ENCODE data around the gene KLF3. TPM values are rescaled to one million over a fixed set of nuclear protein-coding genes. Genes with fewer than 3 reads are reported as not detected.
"Not testable (repeated sequence)": the region's sequence is repeated elsewhere in the genome, so short reads cannot be mapped to it uniquely, and the experiment has no call there.

KLF3 gene
- total and polyA plus RNA-seq, 9 of the 15 experiments (the other 6 are each of a cell fraction or from before 2014, with no cell fraction given): 9.9 to 47.2 (median 18.1) TPM

DNA sequence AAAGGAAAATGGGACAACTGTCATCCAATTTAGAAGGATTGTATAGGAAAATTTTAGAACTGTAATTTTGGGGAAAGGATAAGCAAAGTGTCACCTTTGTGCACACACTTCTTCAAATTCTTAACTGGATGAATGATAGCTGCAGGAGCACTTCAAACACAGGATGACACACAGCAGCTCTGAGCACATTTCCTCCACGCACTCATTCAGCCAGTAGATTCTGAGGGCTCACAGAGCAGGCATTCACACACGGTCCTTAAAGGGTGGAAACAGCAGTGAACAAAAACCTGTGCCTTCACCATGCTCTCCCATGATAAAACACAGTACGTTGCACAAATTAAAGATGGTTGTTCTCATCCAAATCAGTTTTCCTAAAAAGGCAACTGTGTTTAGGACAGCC is 38.5 kb upstream of the KLF3 start (continued):
- no peak for TF ChIP-seq KHSRP (IDR thresholded peaks at IDR 0.05)

DNA sequence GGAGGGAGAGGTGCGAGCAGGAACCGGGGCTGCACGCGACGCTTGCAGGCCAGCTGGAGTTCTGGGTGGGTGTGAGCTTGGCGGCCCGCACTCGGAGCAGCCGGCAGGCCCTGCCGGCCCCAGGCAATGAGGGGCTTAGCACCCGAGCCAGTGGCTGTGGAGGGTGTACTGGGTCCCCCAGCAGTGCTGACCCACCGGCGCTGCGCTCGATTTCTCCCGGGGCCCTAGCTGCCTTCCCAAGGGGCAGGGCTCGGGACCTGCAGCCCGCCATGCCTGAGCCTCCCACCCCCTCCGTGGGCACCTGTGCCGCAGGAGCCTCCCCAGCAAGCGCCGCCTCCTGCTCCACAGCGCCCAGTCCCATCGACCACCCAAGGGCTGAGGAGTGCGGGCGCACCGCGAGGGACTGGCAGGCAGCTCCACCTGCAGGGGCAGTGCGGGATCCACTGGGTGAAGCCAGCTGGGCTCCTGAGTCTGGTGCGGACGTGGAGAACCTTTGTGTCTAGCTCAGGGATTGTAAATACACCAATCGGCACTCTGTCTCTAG is 37.0 kb upstream of the KLF3 start:
- BruUV-seq (replicated peaks); CTCF ChIA-PET (ENCODE audit: low intra/inter-chr PET ratio); H3K27ac ChIP-seq (ENCODE audit: extremely low read depth, low read depth, low read length); H3K4me3 ChIP-seq; FAIRE-seq; H3K27me3 ChIP-seq (ENCODE audit: control insufficient read depth in 2 of 2, insufficient read depth in 2 of 2, low read length in 2 of 2); ATAC-seq; in situ Hi-C loops (cut with MboI); H3K4me1 ChIP-seq (replicated peaks in 1 of 2; ENCODE audit: control insufficient read depth in 2 of 2, insufficient read depth in 2 of 2, low read length in 2 of 2); H2AFZ ChIP-seq (ENCODE audit: low read depth, low read length); intact Hi-C loops (cut with micrococcal nuclease); H4K20me1 ChIP-seq (replicated peaks; ENCODE audit: control insufficient read depth, insufficient read depth, low read length); H3K36me3 ChIP-seq (ENCODE audit: control insufficient read depth, insufficient read depth, low read length); H3K9me1 ChIP-seq (ENCODE audit: control insufficient read depth, insufficient read depth, low read length); H3K9me3 ChIP-seq (replicated peaks; ENCODE audit: control insufficient read depth, insufficient read depth, low read depth, low read length); H3K4me2 ChIP-seq (ENCODE audit: insufficient read depth, low read length); H3K79me2 ChIP-seq (ENCODE audit: control insufficient read depth, insufficient read depth, low read length); DNase-seq (ENCODE audit: extremely low read depth in 1 of 4, low spot score in 3 of 4); H3K9ac ChIP-seq (ENCODE audit: insufficient read depth in 1 of 2, low read depth in 2 of 2, low read length in 2 of 2): not testable (repeated sequence)
- 93% methylated on average over 9 of the region's 32 CpGs for WGBS (ENCODE audit: insufficient coverage, low coverage, missing lambda C conversion rate)
- POLR2A ChIA-PET: interaction anchor here (0.8 to 1.4 kb wide), 2 partner anchors 9 to 17 kb away, joined by 3 to 6 read pairs; no protein-coding TSS in a partner anchor

DNA sequence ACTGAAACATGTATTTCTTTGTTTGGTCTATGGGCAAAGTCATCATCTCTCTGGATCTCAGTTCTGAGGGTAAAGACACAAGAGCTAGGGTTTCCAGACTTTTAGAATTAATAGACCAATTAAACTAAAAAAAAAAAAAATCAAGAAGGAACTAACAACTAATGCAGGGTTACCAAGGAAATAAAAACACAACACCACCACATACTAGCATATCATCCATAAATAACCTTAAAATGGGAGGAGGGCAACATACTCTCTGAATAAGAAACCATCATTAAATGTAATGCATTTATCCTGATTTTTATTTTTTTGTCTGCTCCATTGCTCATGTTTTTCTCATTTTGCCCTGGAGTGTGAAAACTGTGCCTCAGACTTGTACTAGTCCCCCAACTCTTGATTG is 33.5 kb upstream of the KLF3 start:
- no peak for FAIRE-seq
- no TSS peak for BruUV-seq (replicated peaks)
- no peak overlapping the region for H3K4me2 ChIP-seq (ENCODE audit: insufficient read depth, low read length)
- no peak overlapping the region for H3K27ac ChIP-seq (ENCODE audit: extremely low read depth, low read depth, low read length)
- ChIA-PET POLR2A (no interaction called here), CTCF (ENCODE audit: low intra/inter-chr PET ratio) (no interaction called here)
- intact Hi-C loops (cut with micrococcal nuclease) (no loop called here), in situ Hi-C loops (cut with MboI) (no loop called here)
- no peak overlapping the region for H2AFZ ChIP-seq (ENCODE audit: low read depth, low read length)
- no peaks in the 10 kb centered on the region for H3K79me2 ChIP-seq (ENCODE audit: control insufficient read depth, insufficient read depth, low read length)
- H3K4me3 ChIP-seq: no peak overlapping the region
- H3K36me3 ChIP-seq (ENCODE audit: control insufficient read depth, insufficient read depth, low read length): no peaks in the 10 kb centered on the region; the same call in 2 of the 3 replicates
- TF ChIP-seq BCOR (IDR thresholded peaks at IDR 0.05): no peak
- TF ChIP-seq FOXK1 (CRISPR knock-in tag; IDR thresholded peaks at IDR 0.05; ENCODE audit: borderline replicate concordance): no peak
- TF ChIP-seq LARP7 (IDR thresholded peaks at IDR 0.05): no peak
- TF ChIP-seq FOXJ2 (tag; IDR thresholded peaks at IDR 0.05): no peak
- no peak for TF ChIP-seq STAG1 (CRISPR knock-in tag; IDR thresholded peaks at IDR 0.05; ENCODE audit: borderline replicate concordance)
- no peak for TF ChIP-seq PML (IDR thresholded peaks at IDR 0.05; ENCODE audit: low read length)
- TF ChIP-seq, protein P1, sequence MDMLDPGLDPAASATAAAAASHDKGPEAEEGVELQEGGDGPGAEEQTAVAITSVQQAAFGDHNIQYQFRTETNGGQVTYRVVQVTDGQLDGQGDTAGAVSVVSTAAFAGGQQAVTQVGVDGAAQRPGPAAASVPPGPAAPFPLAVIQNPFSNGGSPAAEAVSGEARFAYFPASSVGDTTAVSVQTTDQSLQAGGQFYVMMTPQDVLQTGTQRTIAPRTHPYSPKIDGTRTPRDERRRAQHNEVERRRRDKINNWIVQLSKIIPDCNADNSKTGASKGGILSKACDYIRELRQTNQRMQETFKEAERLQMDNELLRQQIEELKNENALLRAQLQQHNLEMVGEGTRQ (CRISPR knock-in tag; IDR thresholded peaks at IDR 0.05): no peak
- TF ChIP-seq MCM5 (IDR thresholded peaks at IDR 0.05; ENCODE audit: low read depth): no peak
- no peak for TF ChIP-seq KDM5B (IDR thresholded peaks at IDR 0.05; ENCODE audit: insufficient replicate concordance, low read depth, low read length)
- TF ChIP-seq PHF8 (IDR thresholded peaks at IDR 0.05; ENCODE audit: borderline replicate concordance, low read length): no peak
- TF ChIP-seq NFIX (CRISPR knock-in tag; IDR thresholded peaks at IDR 0.05; ENCODE audit: low read depth): no peak
- ATAC-seq: no peak
- no peaks in the 10 kb centered on the region for H3K9me3 ChIP-seq (replicated peaks; ENCODE audit: control insufficient read depth, insufficient read depth, low read depth, low read length)
- no peak overlapping the region for H3K9ac ChIP-seq (ENCODE audit: insufficient read depth in 1 of 2, low read depth in 2 of 2, low read length in 2 of 2)
- no peaks in the 10 kb centered on the region for H3K4me1 ChIP-seq (replicated peaks in 1 of 2; ENCODE audit: control insufficient read depth in 2 of 2, insufficient read depth in 2 of 2, low read length in 2 of 2)
- H3K9me1 ChIP-seq (ENCODE audit: control insufficient read depth, insufficient read depth, low read length): no peaks in the 10 kb centered on the region
- H4K20me1 ChIP-seq (replicated peaks; ENCODE audit: control insufficient read depth, insufficient read depth, low read length): no peaks in the 10 kb centered on the region
- DNase-seq (ENCODE audit: extremely low read depth in 1 of 4, low spot score in 3 of 4): no peak
- no peaks in the 10 kb centered on the region for H3K27me3 ChIP-seq (ENCODE audit: control insufficient read depth in 2 of 2, insufficient read depth in 2 of 2, low read length in 2 of 2)

All from K562 (cell line).